NCI-H345 treated with DMSO at 0.1 percent for 48 hours (cell line): ENCODE results near the gene PCCA.

ENCODE experiments used
- DNase-seq: peaks from one replicate; lab custom pipeline; 2025; ENCODE audit not compliant: unreplicated experiment; lab: John Stamatoyannopoulos, UW

The PCCA gene

GRCh38 chr13:100495455-100495854 is 406.6 kb downstream of the PCCA start:
- DNase-seq = no peak

GRCh38 chr13:100497389-100497788 is 408.5 kb downstream of the PCCA start:
- DNase-seq = no peak

GRCh38 chr13:100502446-100502845 is 413.6 kb downstream of the PCCA start:
- no peak for DNase-seq

GRCh38 chr13:100503622-100504021 is 414.7 kb downstream of the PCCA start:
- DNase-seq = no peak

GRCh38 chr13:100506154-100506553 is 417.3 kb downstream of the PCCA start:
- no peak for DNase-seq

GRCh38 chr13:100506600-100507422 is 417.9 kb downstream of the PCCA start:
- DNase-seq = peak; percentile 93

- peak; percentile 97 for DNase-seq
Measured at GRCh38 chr13:100508455-100508854, 419.6 kb downstream of the PCCA start.

GRCh38 chr13:100508996-100509395 is 420.1 kb downstream of the PCCA start:
- peak; percentile 92 for DNase-seq

GRCh38 chr13:100510208-100510957 is 421.5 kb downstream of the PCCA start:
- peak; percentile 79 for DNase-seq

- DNase-seq = peak; percentile 84
Measured at GRCh38 chr13:100511466-100511865, 422.6 kb downstream of the PCCA start.

GRCh38 chr13:100512422-100512821 is 423.5 kb downstream of the PCCA start:
- no peak for DNase-seq

GRCh38 chr13:100513171-100513570 is 424.3 kb downstream of the PCCA start:
- DNase-seq = no peak

GRCh38 chr13:100513987-100514670 is 425.2 kb downstream of the PCCA start:
- DNase-seq = peak; percentile 80

- DNase-seq = peak; percentile 85
Measured at GRCh38 chr13:100514788-100515409, 426.0 kb downstream of the PCCA start.

GRCh38 chr13:100515410-100515800 is 426.5 kb downstream of the PCCA start:
- no peak for DNase-seq

- no peak for DNase-seq
Measured at GRCh38 chr13:100517135-100517534, 428.2 kb downstream of the PCCA start.

GRCh38 chr13:100517728-100518127 is 428.8 kb downstream of the PCCA start:
- DNase-seq = no peak

- DNase-seq = no peak
Measured at GRCh38 chr13:100518394-100519062, 429.6 kb downstream of the PCCA start.

GRCh38 chr13:100519626-100520025 is 430.7 kb downstream of the PCCA start:
- DNase-seq = no peak

- DNase-seq = no peak
Measured at GRCh38 chr13:100520936-100521850, 432.3 kb downstream of the PCCA start.
